Gastroesophageal sphincter (tissue), 4 donors: ENCODE measurements around the gene DPH3. TPM values are rescaled to one million over a fixed set of nuclear protein-coding genes. Genes with fewer than 3 reads are reported as not detected.

Experiments
- ATAC-seq: fragments of 150-250 bp; one replicate; pipeline ENCODE4 v1.9.1; 2016; ENCODE audit warnings: mild to moderate bottlenecking, moderate library complexity
- H3K27ac ChIP-seq, 4 donors: fragments of 200-600 bp; sonication (generic) in 3 of 4; 1 replicate in 3 of 4; 2 replicates in 1 of 4; pipeline ENCODE4 v1.5.1; 2016 to 2019
- H3K27me3 ChIP-seq: fragments of 200-600 bp; sonication (generic); one replicate; pipeline ENCODE4 v1.5.1; 2019
- H3K36me3 ChIP-seq, 2 donors: fragments of 200-600 bp; sonication (generic); one replicate each; pipeline ENCODE4 v1.5.1; 2019; ENCODE audit warnings: control low read depth in 1 of 2
- H3K4me1 ChIP-seq, 3 donors: fragments of 200-600 bp; sonication (generic); 1 replicate in 2 of 3; 2 replicates in 1 of 3; pipeline ENCODE4 v1.5.1; 2016 to 2019; ENCODE audit warnings: control low read depth in 2 of 3
- H3K4me3 ChIP-seq, 2 donors: fragments of 200-600 bp; sonication (generic); one replicate each; pipeline ENCODE4 v1.5.1; 2019; ENCODE audit warnings: mild to moderate bottlenecking in 1 of 2, moderate library complexity in 1 of 2
- H3K9me3 ChIP-seq, 3 donors: fragments of 200-600 bp; sonication (generic); one replicate each; pipeline ENCODE4 v1.5.1; 2017 to 2019; ENCODE audit warnings: control low read depth in 2 of 3
- EP300 ChIP-seq: sonication (generic); formaldehyde crosslinking; IDR thresholded peaks from one replicate; pipeline ENCODE4 v1.6.1; 2017; ENCODE audit warnings: antibody characterized with exemption, mild to moderate bottlenecking
- POLR2A ChIP-seq, 2 donors: fragments of 450-650 bp; IDR thresholded peaks; one replicate each; pipeline ENCODE4 v1.6.1; 2017; ENCODE audit warnings: antibody characterized with exemption in 2 of 2, mild to moderate bottlenecking in 2 of 2, moderate library complexity in 1 of 2
- POLR2AphosphoS5 ChIP-seq: sonication (generic); formaldehyde crosslinking; IDR thresholded peaks from one replicate; pipeline ENCODE4 v1.6.1; 2017; ENCODE audit warnings: antibody characterized with exemption
- WGBS, 2 donors: methylation state at CpG; one replicate each; pipeline ENCODE4 v1.1.5; 2018; ENCODE audit warnings: low coverage in 1 of 2; 5-methylcytosine and 5-hydroxymethylcytosine counted together
- total RNA-seq, 4 donors: library from RNA; depleted of rRNA; stranded (reverse); fragments of >200 nt; gene quantifications; one replicate each; pipeline ENCODE4 v1.1.0, GENCODE V29; 2016
- TF ChIP-seq, protein P1 (sequence below), 4 experiments: fragments of 200-600 bp in 2 of 4; fragments of 450-650 bp in 2 of 4; sonication (generic) in 1 of 4; IDR thresholded peaks; one replicate each; pipeline ENCODE4 v1.5.1; 2017 to 2019; ENCODE audit warnings: antibody characterized with exemption in 4 of 4, mild to moderate bottlenecking in 2 of 4, moderate library complexity in 2 of 4

DPH3 gene
- total RNA-seq, 4 donors from 2014 or later, result 31.4 to 40.0 (median 36.8) TPM

DNA sequence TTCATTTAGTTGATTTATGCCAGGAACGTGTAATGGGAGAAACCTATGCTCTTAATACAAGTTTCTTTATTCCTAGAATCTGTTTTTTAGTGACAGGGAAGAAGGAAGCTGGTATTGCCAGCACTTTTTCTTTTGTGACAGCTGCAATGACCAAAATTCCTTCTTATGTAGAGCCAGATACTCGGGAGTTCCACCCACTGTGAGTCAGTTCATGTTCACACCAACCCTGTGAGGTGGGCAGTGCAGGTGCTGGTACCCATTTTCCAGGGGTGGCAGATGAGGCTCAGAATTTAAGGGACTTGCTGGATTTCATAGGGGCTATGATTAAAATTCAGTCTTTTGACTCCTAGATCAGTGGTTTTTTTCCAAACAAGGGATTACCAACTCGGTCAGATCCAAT lies 35.0 kb upstream of the DPH3 start:
- 68 to 83% methylated on average over 3 of the region's 3 CpGs for WGBS, 2 donors
- no peak overlapping the region for H3K4me3 ChIP-seq
- no peaks in the 10 kb centered on the region for H3K27me3 ChIP-seq
- peaks cover 0 to 39% of the 10 kb centered on the region in 2 donors for H3K36me3 ChIP-seq
- H3K4me1 ChIP-seq, result peaks cover 0 to 12% (median 3%) of the 10 kb centered on the region in 3 donors
- TF ChIP-seq, protein P1, sequence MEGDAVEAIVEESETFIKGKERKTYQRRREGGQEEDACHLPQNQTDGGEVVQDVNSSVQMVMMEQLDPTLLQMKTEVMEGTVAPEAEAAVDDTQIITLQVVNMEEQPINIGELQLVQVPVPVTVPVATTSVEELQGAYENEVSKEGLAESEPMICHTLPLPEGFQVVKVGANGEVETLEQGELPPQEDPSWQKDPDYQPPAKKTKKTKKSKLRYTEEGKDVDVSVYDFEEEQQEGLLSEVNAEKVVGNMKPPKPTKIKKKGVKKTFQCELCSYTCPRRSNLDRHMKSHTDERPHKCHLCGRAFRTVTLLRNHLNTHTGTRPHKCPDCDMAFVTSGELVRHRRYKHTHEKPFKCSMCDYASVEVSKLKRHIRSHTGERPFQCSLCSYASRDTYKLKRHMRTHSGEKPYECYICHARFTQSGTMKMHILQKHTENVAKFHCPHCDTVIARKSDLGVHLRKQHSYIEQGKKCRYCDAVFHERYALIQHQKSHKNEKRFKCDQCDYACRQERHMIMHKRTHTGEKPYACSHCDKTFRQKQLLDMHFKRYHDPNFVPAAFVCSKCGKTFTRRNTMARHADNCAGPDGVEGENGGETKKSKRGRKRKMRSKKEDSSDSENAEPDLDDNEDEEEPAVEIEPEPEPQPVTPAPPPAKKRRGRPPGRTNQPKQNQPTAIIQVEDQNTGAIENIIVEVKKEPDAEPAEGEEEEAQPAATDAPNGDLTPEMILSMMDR (IDR thresholded peaks at IDR 0.05), result no peak
- no peak for TF ChIP-seq EP300
- no peak for TF ChIP-seq POLR2A (IDR thresholded peaks at IDR 0.05)
- TF ChIP-seq POLR2AphosphoS5, result no peak
- peak overlapping the region in 1 of 4 donors; percentile 2 for H3K27ac ChIP-seq
- ATAC-seq, result no peak
- no peaks in the 10 kb centered on the region for H3K9me3 ChIP-seq

DNA sequence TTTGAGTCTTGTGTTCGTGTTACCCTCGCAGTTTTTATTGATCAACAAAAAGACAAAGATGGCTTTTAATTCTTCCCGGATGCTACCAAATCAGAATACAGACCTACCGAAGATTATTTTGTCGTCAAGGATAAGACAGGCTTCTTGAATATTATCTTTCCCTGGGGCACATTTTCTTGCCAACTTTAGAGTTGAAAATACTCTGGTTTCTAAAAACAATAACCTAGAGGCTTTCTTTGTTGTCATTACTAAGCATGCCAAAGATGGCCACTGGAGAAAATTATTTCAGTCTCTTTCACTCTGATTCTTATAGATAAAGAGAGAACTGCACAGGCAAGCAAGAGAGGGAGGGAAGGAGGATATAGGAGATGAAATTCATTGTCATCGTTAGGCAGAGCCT lies 34.1 kb upstream of the DPH3 start:
- TF ChIP-seq, protein P1 (IDR thresholded peaks at IDR 0.05), result no peak
- no peak for TF ChIP-seq POLR2AphosphoS5
- TF ChIP-seq EP300, result no peak
- TF ChIP-seq POLR2A (IDR thresholded peaks at IDR 0.05), result no peak
- ATAC-seq, result no peak

DNA sequence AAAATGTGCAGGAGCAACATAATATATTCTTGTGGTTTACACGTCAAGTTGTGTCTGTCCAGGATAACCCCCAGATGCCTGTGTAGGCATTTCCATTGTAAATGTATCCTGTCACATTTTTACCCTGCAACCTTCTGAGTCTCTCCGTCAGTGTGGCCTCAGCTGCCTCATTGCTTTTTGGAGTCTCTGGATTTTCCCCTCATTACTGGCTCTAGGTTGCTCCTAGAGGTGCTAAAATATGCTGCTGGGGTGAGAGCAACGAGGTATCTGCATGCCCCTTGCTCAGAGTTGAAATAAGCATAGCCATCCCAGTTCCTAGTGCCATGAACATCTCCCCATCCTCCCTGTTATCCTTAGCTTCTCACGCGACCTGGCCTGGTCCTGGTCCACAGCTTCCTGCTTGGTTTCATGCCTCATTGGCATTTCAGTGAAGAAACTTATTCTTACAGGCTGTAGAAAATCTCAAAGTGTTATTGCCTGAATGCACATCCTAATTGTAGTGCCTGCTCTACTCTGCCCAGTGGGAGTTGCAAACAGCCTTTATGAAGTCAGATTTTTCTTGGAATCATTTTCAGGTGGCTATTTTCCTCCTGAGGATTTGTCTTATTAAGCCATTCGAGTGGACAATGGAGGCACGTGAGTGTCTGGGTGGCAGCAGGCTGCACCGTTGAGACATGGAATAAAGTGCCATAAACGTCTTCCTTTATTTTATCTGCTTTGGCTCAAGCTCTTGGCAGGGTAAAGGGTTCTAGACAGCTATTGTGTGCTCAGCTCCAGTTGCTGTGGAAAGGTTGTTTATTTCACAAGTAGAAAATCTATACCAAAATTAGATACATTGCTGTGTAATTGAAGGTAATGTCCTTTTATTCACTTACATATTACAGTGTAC lies 33.5 kb upstream of the DPH3 start:
- no peak for TF ChIP-seq POLR2AphosphoS5
- TF ChIP-seq, protein P1 (IDR thresholded peaks at IDR 0.05), result no peak
- TF ChIP-seq POLR2A (IDR thresholded peaks at IDR 0.05), result no peak
- no peak for TF ChIP-seq EP300
- ATAC-seq, result no peak
- Histone ChIP-seq H3K27me3 (no peaks in the 10 kb centered on the region), H3K36me3 (peaks cover 0 to 38% of the 10 kb centered on the region in 2 donors), H3K4me1 (peaks cover 0 to 12% (median 3%) of the 10 kb centered on the region in 3 donors), H3K4me3 (no peak overlapping the region), H3K9me3 (no peaks in the 10 kb centered on the region), H3K27ac (peak overlapping the region; percentile 4 to 59 (median 26))
- 48 to 55% methylated on average over 6 to 9 of the region's 9 CpGs for WGBS, 2 donors

More for the DNA sequence above, 34.1 kb upstream of the DPH3 start:
- Histone ChIP-seq H3K9me3 (no peaks in the 10 kb centered on the region), H3K4me1 (peaks cover 0 to 12% (median 3%) of the 10 kb centered on the region in 3 donors), H3K27me3 (no peaks in the 10 kb centered on the region), H3K4me3 (no peak overlapping the region), H3K27ac (peak overlapping the region; percentile 4 to 59 (median 26)), H3K36me3 (peaks cover 0 to 40% of the 10 kb centered on the region in 2 donors)
- WGBS, 2 donors, result 41 to 47% methylated on average over 6 of the region's 6 CpGs

DNA sequence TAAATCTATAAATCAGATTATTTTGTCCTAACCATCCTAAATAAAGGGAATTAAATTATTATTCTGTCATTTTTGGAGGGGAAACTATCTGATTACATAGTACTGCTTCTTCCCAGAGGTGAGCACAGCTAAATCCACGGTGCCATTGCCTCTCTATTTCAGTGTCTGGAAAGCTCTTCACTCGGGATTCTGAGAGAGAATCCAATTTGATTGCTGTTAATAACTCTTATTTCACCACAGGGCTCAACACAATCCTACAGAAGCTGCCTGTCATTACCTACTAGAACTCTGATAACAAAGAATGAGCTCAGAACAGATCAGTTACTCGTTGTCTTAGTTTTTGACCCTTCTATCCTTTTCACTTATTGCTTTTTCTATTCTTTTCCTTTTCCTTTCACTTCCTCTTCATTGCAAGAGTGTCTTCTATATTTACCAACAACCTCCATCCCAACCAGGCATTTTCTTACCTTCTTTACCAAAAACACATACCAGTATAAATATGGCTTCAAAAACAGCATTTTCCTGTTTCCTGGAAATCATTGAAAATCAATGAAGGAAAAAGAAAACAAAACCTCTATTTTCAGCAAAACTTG lies 30.7 kb upstream of the DPH3 start:
- Histone ChIP-seq H3K36me3 (peaks cover 0 to 16% of the 10 kb centered on the region in 2 donors), H3K27me3 (no peaks in the 10 kb centered on the region), H3K9me3 (no peaks in the 10 kb centered on the region), H3K4me3 (no peak overlapping the region), H3K27ac (no peak overlapping the region), H3K4me1 (peaks cover 3 to 22% (median 5%) of the 10 kb centered on the region in 3 donors)
- no peak for TF ChIP-seq POLR2AphosphoS5
- no peak for TF ChIP-seq EP300
- TF ChIP-seq, protein P1 (IDR thresholded peaks at IDR 0.05), result no peak
- TF ChIP-seq POLR2A (IDR thresholded peaks at IDR 0.05), result no peak
- WGBS, 2 donors, result 81% methylated on average over 3 of the region's 3 CpGs
- no peak for ATAC-seq
